ENCODE results near the gene FYN.
"Not testable (repeated sequence)": the region's sequence is repeated elsewhere in the genome, so short reads cannot be mapped to it uniquely, and the experiment has no call there.

Gene FYN

DNA sequence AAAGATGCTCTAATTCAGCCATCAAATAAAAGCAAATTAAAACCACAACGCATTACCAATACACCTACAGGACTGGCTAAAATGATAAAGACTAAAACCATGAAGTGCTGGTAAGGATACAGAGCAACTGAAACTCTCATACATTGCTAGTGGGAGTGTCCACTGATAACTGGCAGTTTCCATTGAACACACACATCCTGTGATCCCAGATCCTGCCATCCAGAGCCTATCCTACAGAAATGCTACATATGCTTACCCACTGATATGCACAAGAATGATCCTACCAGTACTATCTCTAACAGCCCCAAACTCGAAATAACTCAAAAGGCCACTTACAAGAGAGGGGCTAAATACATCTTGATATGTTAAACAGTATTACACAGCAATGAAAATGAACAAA is 81.0 kb downstream of the FYN start:
- no peaks in the 10 kb centered on the region for H3K27me3 ChIP-seq (ENCODE audit: control insufficient read depth, insufficient read depth, low read length)
- H3K9me3 ChIP-seq (ENCODE audit: control insufficient read depth, low read depth, low read length), result no peaks in the 10 kb centered on the region
- H3K36me3 ChIP-seq (ENCODE audit: control insufficient read depth, low read depth, low read length), result no peaks in the 10 kb centered on the region
- peaks cover 7% of the 10 kb centered on the region for H3K4me1 ChIP-seq (ENCODE audit: control insufficient read depth, low read depth, low read length)
- H3K4me3 ChIP-seq (ENCODE audit: low read length), result no peak overlapping the region
- H3K9ac ChIP-seq (ENCODE audit: low read length), result no peak overlapping the region
- H3K27ac ChIP-seq (ENCODE audit: low read length), result no peak overlapping the region

DNA sequence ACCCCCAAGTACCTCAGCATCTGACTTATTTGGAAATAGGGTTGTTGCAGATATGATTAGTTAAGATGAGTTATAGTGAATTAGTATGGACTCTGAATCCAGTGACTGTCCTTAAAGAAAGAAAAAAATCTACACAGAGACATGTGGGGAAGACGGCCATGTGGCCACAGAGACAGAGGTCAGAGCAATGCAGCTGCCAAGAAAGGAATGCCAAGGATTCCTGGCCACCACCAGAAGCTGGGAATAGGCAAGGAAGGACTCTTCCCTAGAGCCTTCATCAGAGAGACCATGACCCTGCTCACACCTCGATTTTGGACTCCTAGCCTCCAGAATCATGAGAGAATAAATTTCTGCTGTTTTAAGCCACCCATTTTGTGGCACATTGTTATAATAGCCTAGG is 81.8 kb downstream of the FYN start:
- Histone ChIP-seq H3K9me3 (ENCODE audit: control insufficient read depth, low read depth, low read length) (no peaks in the 10 kb centered on the region), H3K4me1 (ENCODE audit: control insufficient read depth, low read depth, low read length) (peaks cover 7% of the 10 kb centered on the region), H3K9ac (ENCODE audit: low read length) (no peak overlapping the region), H3K4me3 (ENCODE audit: low read length) (no peak overlapping the region), H3K27me3 (ENCODE audit: control insufficient read depth, insufficient read depth, low read length) (no peaks in the 10 kb centered on the region), H3K36me3 (ENCODE audit: control insufficient read depth, low read depth, low read length) (no peaks in the 10 kb centered on the region), H3K27ac (ENCODE audit: low read length) (no peak overlapping the region)

GRCh38 chr6:111789598-111789997 is 83.7 kb downstream of the FYN start:
- Histone ChIP-seq H3K27me3 (ENCODE audit: control insufficient read depth, insufficient read depth, low read length) (no peaks in the 10 kb centered on the region), H3K4me1 (ENCODE audit: control insufficient read depth, low read depth, low read length) (peaks cover 7% of the 10 kb centered on the region), H3K9me3 (ENCODE audit: control insufficient read depth, low read depth, low read length) (no peaks in the 10 kb centered on the region), H3K9ac (ENCODE audit: low read length) (no peak overlapping the region), H3K27ac (ENCODE audit: low read length) (no peak overlapping the region), H3K36me3 (ENCODE audit: control insufficient read depth, low read depth, low read length) (no peaks in the 10 kb centered on the region), H3K4me3 (ENCODE audit: low read length) (no peak overlapping the region)

- Histone ChIP-seq H3K27me3 (ENCODE audit: control insufficient read depth, insufficient read depth, low read length) (no peaks in the 10 kb centered on the region), H3K9me3 (ENCODE audit: control insufficient read depth, low read depth, low read length) (no peaks in the 10 kb centered on the region), H3K27ac (ENCODE audit: low read length) (no peak overlapping the region), H3K4me3 (ENCODE audit: low read length) (no peak overlapping the region), H3K4me1 (ENCODE audit: control insufficient read depth, low read depth, low read length) (peaks cover 7% of the 10 kb centered on the region), H3K36me3 (ENCODE audit: control insufficient read depth, low read depth, low read length) (no peaks in the 10 kb centered on the region), H3K9ac (ENCODE audit: low read length) (no peak overlapping the region)
Measured at GRCh38 chr6:111788379-111789276, 84.6 kb downstream of the FYN start.

GRCh38 chr6:111786151-111786550 is 87.1 kb downstream of the FYN start:
- not testable (repeated sequence) for H3K36me3 ChIP-seq (ENCODE audit: control insufficient read depth, low read depth, low read length); H3K27ac ChIP-seq (ENCODE audit: low read length); H3K4me1 ChIP-seq (ENCODE audit: control insufficient read depth, low read depth, low read length); H3K27me3 ChIP-seq (ENCODE audit: control insufficient read depth, insufficient read depth, low read length); H3K9me3 ChIP-seq (ENCODE audit: control insufficient read depth, low read depth, low read length); H3K4me3 ChIP-seq (ENCODE audit: low read length); H3K9ac ChIP-seq (ENCODE audit: low read length)

DNA sequence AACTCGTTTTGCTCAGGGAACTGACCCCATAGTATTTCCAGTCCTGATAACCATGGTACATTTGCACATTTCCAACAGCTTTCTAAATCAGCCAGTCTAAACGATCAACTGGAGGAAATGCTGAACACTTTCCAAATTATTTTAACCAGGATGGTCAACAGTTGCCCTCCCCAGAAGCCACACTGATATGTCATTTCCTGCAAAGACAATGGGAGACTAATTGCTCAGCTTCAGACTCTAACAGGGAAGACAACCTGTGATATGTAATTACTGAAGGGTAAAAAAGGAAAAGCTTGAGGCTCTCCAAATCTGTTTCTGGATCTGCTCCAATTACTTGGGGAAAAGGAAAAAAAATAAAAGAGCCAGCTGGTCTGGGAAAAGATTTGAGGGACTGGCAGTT is 88.8 kb downstream of the FYN start:
- H3K36me3 ChIP-seq (ENCODE audit: control insufficient read depth, low read depth, low read length), result no peaks in the 10 kb centered on the region
- H3K4me1 ChIP-seq (ENCODE audit: control insufficient read depth, low read depth, low read length), result peaks cover 4% of the 10 kb centered on the region
- H3K9me3 ChIP-seq (ENCODE audit: control insufficient read depth, low read depth, low read length), result no peaks in the 10 kb centered on the region
- no peak overlapping the region for H3K9ac ChIP-seq (ENCODE audit: low read length)
- H3K27me3 ChIP-seq (ENCODE audit: control insufficient read depth, insufficient read depth, low read length), result no peaks in the 10 kb centered on the region
- no peak overlapping the region for H3K27ac ChIP-seq (ENCODE audit: low read length)
- H3K4me3 ChIP-seq (ENCODE audit: low read length), result no peak overlapping the region

DNA sequence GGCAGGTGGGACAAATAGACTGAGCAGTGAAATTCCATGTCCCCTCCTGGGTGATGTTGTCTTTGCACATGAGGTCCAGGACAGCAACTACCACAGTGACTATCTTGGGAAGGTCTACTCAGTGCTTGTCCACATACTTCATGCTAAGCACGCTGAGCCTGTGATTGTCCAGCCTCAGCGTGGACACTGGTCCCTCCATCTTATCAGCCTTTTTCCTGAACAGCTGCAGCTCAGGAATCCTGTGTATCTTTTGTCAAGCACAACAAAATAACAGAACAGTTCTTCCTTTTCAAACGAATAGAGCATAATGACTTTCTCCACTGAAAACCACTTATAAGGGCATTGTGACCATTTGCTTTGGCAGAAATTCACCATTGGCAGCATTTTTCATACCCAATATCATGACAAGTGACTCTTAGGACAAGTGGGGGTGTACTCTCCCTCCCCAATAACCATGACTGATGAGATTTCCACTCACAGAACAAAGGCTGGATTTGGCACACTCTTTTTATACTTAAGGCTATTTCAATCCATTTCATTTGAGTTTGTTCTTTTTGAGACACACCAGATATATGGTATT is 90.3 kb downstream of the FYN start:
- no peaks in the 10 kb centered on the region for H3K36me3 ChIP-seq (ENCODE audit: control insufficient read depth, low read depth, low read length)
- no peak overlapping the region for H3K4me3 ChIP-seq (ENCODE audit: low read length)
- H3K4me1 ChIP-seq (ENCODE audit: control insufficient read depth, low read depth, low read length), result no peaks in the 10 kb centered on the region
- H3K27me3 ChIP-seq (ENCODE audit: control insufficient read depth, insufficient read depth, low read length), result no peaks in the 10 kb centered on the region
- no peak overlapping the region for H3K27ac ChIP-seq (ENCODE audit: low read length)
- H3K9me3 ChIP-seq (ENCODE audit: control insufficient read depth, low read depth, low read length), result no peaks in the 10 kb centered on the region
- no peak overlapping the region for H3K9ac ChIP-seq (ENCODE audit: low read length)

DNA sequence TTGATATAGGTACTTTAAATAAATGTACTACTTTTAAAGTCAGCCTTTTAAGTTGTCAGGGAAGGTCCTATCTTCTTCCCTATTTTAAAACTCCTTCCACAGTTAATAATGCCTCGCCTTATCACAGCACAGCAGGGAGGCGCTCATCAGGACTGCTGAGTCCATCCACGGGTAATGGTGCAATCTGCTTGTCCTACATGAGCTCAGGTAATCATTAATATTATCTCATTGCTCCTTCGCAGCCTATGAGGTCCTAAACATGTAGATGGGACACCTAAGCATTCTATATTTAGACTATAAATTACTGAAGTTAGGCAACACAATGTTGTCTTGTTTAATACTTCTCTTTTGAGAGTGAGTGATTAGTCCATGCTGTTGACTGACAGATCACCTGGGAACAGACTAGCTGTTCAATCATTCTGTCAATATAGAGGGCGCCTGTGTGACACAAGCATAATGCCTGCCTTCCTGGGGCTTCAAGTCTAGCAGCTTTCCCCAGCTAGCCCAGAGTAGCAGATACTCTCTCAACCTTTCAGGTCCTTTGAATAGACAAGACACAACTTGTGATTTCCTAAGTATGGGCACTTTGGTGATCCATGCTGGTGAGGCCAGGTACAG is 91.0 kb downstream of the FYN start:
- H3K4me3 ChIP-seq (ENCODE audit: low read length), result no peak overlapping the region
- H3K36me3 ChIP-seq (ENCODE audit: control insufficient read depth, low read depth, low read length), result no peaks in the 10 kb centered on the region
- H3K9me3 ChIP-seq (ENCODE audit: control insufficient read depth, low read depth, low read length), result no peaks in the 10 kb centered on the region
- no peaks in the 10 kb centered on the region for H3K27me3 ChIP-seq (ENCODE audit: control insufficient read depth, insufficient read depth, low read length)
- no peak overlapping the region for H3K9ac ChIP-seq (ENCODE audit: low read length)
- no peaks in the 10 kb centered on the region for H3K4me1 ChIP-seq (ENCODE audit: control insufficient read depth, low read depth, low read length)
- H3K27ac ChIP-seq (ENCODE audit: low read length), result no peak overlapping the region

DNA sequence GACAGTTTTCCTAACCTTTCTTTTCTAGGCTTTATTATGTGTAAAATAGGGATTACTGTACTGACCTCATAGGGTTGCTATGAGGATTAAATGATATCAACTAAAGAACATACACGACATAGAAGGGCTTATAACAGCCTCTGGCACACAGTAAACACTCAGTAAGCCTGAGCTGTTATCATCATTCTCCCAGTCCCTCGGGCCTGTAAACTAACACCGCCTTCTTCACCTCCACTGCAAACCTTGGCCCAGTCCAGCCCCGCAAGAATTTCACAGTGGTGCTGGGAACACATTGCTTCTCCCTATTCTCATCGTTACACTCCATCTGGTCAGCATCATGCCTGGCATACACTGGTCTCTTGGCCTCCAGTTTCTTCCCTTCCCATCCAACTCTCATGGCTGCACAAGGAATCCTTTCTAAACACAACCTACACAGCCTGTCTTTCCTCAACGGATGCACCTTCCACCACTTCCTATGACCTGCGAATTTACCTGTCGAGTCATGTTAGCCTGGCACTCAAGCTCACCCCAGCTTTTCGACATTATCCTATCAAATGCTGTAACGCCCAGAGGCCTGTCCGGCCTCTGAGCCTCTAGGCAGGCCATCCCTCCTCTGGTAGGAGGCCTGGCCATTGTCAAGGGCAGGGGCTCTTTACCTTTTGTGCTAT is 92.1 kb downstream of the FYN start:
- Histone ChIP-seq H3K36me3 (ENCODE audit: control insufficient read depth, low read depth, low read length) (no peaks in the 10 kb centered on the region), H3K9ac (ENCODE audit: low read length) (no peak overlapping the region), H3K27ac (ENCODE audit: low read length) (no peak overlapping the region), H3K27me3 (ENCODE audit: control insufficient read depth, insufficient read depth, low read length) (no peaks in the 10 kb centered on the region), H3K4me1 (ENCODE audit: control insufficient read depth, low read depth, low read length) (no peaks in the 10 kb centered on the region), H3K4me3 (ENCODE audit: low read length) (no peak overlapping the region), H3K9me3 (ENCODE audit: control insufficient read depth, low read depth, low read length) (no peaks in the 10 kb centered on the region)

GRCh38 chr6:111780393-111780792 is 92.9 kb downstream of the FYN start:
- H3K9ac ChIP-seq (ENCODE audit: low read length), result no peak overlapping the region
- H3K9me3 ChIP-seq (ENCODE audit: control insufficient read depth, low read depth, low read length), result no peaks in the 10 kb centered on the region

DNA sequence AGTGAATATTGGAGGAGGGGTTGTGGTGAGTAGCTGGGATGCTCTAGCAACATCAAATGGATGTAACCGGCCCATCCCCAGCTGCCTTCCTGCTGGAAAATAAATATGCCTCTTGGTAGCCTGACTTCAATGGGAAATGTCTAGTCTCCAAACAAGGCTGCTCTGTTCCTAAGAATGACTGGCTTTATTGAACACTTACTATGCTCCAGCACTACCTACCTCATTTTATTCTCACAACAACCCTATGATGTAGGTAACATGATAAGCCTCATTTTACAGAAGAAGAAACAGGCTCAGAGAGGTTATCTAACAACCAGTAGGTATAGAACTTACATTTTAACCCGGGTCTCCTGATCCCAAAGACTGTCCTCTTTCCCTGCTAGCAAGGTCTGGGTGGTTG is 93.6 kb downstream of the FYN start:
- H3K27ac ChIP-seq (ENCODE audit: low read length), result no peak overlapping the region
- no peaks in the 10 kb centered on the region for H3K4me1 ChIP-seq (ENCODE audit: control insufficient read depth, low read depth, low read length)
- H3K27me3 ChIP-seq (ENCODE audit: control insufficient read depth, insufficient read depth, low read length), result no peaks in the 10 kb centered on the region
- no peaks in the 10 kb centered on the region for H3K36me3 ChIP-seq (ENCODE audit: control insufficient read depth, low read depth, low read length)
- no peak overlapping the region for H3K9ac ChIP-seq (ENCODE audit: low read length)
- H3K9me3 ChIP-seq (ENCODE audit: control insufficient read depth, low read depth, low read length), result no peaks in the 10 kb centered on the region
- no peak overlapping the region for H3K4me3 ChIP-seq (ENCODE audit: low read length)

More at GRCh38 chr6:111780393-111780792, 92.9 kb downstream of the FYN start:
- Histone ChIP-seq H3K36me3 (ENCODE audit: control insufficient read depth, low read depth, low read length) (no peaks in the 10 kb centered on the region), H3K27me3 (ENCODE audit: control insufficient read depth, insufficient read depth, low read length) (no peaks in the 10 kb centered on the region), H3K4me1 (ENCODE audit: control insufficient read depth, low read depth, low read length) (no peaks in the 10 kb centered on the region), H3K4me3 (ENCODE audit: low read length) (no peak overlapping the region), H3K27ac (ENCODE audit: low read length) (no peak overlapping the region)

Data from iPS-18a (cell line).